Islet precursor cell (in vitro differentiated cells): ENCODE data around the gene RPL27.
A peak's percentile ranks its signal among the peaks of the same experiment; 100 is the strongest.
"Not testable (repeated sequence)": the region's sequence is repeated elsewhere in the genome, so short reads cannot be mapped to it uniquely, and the experiment has no call there.

Experiments
- DNase-seq: peaks from one replicate; pipeline ENCODE4 v3.0.0-alpha.2; 2018

Gene RPL27

DNA sequence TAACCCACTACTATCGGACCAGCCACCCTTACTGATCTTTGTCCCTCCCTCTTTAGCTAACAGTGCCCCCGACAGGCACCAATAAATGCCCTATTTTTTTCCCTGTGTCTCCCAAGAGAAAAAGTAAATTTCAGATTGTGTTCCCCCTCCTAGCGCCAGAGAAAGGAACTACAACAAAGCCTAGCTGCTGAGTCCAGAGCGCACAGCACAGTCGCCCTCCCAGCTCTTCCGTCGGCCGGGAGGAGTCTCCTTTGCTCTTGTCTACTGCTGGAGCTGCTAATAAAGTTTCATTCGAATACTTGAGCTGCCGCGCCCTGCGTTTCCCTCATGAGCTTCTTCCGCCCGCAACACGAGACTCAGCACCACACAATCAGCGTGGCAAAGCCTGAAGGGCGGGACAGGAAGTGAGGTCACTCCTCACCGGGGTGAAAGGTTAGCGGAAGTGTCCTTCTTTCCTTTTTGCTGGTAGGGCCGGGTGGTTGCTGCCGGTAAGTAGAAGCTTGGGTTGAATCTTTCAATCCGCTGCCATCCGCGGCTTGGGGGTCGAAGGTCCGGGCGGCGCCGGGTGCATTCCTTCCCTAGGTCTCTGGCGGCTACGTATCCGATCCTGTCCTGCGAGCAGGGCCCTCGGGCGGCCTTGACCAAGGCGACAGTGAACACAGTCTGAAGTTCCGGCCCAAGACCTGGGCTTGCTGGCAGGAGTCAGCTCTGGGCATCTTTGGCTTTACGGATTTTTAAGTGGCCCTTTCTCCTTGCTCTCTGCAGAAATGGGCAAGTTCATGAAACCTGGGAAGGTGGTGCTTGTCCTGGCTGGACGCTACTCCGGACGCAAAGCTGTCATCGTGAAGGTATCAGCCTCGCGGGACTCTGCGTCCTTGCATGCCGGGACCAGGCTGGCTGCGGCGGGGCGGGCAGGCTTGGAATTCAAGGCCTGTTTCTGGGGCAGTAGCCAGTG, at the start of gene RPL27:
Gene RPL27, plus strand, starts transcription at position 436 of the 955 bp plus-strand sequence. Its CDS starts 332 bp downstream, at position 768.
- DNase-seq, result peak; percentile 100

DNA sequence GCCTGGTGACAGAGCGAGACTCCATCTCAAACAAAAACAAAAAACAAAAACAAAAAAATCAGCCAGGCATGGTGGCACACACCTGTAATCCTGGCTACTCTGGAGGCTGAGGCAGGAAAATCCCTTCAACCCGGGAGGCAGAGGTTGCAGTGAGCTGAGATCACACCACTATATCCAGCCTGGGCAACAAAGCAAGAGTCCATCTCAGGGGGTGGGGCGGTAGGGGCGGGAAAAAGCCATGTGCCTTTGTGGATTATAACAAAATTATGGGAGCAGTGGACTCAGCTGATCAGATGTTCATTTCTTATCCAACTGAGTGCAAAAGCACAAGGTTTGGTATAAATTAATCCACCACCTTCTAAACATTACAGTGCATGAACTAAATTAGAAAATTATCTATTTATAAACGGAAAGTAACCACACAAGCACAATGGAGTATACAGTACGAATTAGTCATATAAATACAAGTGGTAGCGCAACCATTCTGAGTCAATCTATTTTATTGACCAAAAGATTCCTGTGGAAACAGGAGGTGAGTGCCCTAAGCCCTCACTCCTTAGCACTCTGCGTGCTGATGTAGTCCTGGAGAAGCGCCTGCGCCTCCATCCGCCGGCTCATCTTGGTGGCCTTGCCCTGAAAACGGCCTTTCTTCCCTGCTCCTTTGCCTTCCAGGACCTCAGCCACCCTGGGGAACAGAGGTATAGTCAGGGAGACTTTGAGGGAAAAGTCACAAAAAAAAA, 48.0 kb upstream of the RPL27 start:
- no peak for DNase-seq

DNA sequence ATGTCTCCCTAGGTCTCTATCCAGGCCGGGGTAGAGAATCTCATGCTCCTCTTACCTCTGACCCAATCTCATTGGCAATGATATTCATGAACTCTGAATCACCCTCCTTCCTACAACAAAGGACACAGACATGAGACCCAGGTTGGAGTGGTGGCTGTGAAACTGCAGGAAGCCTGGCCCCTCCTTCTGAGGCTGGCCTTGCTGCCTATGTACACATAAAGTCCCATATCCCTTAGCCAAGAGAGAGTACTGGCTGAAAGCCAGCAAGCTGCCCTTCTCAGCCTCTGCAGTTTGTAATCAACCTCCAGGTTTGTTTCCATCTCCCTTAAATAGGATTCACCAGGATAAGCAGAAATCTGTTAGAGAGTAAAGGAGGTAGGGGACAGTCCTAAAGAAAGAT, 44.5 kb upstream of the RPL27 start:
- DNase-seq, result no peak

DNA sequence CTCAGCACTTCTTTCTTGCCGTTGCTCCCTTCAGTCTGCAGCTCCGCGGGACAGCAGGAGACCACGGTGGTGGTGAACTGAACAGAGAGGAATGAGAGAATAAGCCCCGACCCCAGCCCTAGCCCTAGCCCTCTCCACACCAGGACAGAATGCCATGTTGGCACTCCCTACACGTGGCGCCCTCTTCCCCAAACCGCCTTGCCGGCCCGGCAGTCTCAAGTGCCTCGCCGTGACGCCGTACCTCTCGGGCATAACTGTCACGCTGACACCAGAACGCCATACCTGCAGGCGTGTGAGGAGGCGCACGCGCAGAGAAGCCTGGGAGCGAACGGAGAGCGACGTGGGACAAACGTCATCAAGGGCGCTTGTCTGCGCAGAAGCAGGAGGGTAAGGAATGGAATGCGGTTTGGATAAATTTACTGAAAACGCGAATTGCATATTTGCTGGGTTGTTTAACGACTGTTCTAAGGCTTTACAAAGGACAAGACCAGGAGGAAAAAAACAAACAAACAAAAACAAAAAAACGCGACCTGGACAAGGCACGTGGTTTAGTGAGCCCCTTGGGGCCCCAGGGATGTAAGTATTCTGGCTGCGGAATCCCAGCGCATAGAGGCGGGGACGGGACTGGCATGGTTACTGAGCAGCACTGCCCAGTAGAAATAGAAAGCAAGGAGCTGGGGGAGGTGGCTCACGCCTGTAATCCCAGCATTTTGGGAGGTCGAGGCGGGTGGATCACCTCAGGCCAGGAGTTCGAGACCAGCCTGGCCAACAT, 33.9 kb upstream of the RPL27 start, which contains the start of gene AARSD1:
Gene AARSD1, minus strand, starts transcription at position 294 of the 772 bp plus-strand sequence. Its CDS starts 14 bp downstream, at position 280.
- peak; percentile 98 for DNase-seq

DNA sequence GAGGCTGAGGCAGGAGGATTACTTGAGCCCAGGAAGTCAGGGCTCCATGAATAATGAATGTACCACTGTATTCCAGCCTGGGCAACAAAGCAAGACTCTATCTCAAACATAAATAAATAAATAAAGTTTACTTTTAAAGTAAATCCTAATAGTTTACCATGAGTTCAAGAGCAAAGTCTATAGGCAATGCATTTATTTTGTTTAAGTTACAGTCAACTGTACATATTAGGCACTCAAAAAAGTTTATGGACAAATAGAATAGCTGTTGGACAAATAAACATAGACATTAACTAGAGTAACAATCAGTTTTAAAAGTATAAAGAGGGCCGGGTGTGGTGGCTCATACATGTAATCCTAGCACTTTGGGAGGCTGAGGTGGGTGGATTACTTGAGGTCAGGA, 30.3 kb upstream of the RPL27 start:
- DNase-seq, result no peak

DNA sequence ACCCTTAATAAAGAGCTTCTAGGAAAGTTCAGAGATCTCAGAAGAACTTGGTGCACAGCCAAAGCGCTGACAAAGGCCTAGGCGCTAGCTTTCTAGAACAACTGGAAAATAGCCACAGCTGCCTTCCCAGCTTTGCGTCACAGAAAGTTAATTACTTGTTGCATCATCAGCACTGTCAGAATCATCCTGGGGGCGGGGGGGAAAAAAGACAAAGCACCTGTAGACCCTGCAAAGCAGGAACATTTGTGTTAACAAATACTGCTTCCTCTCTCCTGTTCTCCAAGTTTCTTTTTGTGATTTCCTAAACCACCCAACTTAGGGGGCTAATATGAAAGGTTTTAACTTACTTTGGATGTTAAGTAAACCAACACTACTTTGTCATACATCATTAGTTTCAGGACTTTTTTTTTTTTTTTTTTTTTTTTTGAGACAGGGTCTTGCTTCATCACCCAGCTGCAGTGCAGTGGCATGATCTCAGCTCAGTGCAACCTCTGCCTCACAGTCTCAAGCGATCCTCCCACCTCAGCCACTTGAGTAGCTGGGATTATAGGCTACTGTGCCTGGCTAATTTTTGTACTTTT, 29.1 kb upstream of the RPL27 start:
- no peak for DNase-seq

DNA sequence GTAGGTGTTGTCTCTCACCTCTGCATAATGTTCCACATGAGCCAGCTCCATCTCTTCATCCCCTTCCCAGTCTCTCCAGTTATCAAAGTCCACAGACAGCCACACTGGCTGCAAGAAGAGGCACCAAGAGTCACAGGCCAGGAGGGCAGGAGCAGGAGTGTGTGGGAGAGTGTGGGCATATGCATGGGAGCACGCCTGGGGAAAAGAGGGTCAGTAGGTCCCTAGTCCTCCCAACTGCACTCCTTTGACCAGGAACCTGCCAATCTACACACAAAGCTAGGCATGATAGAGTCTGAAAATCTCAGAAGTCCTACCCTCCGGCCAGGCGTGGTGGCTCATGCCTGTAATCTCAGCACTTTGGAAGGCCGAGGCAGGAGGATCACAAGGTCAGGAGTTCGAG, 26.6 kb upstream of the RPL27 start:
- DNase-seq, result no peak

DNA sequence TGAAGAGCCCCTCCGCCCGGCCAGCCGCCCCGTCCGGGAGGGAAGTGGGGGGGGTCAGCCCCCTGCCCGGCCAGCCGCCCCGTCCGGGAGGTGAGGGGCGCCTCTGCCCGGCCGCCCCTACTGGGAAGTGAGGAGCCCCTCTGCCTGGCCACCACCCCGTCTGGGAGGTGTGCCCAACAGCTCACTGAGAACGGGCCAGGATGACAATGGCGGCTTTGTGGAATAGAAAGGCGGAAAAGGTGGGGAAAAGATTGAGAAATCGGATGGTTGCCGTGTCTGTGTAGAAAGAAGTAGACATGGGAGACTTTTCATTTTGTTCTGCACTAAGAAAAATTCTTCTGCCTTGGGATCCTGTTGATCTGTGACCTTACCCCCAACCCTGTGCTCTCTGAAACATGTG, 24.9 kb upstream of the RPL27 start:
- not testable (repeated sequence) for DNase-seq

DNA sequence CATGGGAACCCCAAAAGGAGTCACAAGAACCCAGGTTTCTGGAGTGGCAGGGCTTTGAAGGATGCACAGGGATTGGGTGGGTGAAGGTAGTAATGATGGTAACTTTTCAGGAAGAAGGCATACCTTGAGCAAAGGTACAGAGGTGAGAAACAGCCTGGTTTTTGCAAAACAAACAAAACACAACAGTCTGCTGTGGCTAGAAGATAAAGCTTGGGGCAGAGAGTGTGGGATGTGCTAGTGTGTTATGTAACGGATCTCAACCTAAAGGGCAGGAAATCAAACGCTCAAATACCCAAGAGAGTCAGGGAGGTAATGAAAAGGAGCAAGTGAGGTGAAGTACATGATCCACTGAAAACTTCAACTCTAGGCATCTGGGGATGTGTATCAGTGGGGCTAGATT, 23.0 kb upstream of the RPL27 start:
- no peak for DNase-seq

DNA sequence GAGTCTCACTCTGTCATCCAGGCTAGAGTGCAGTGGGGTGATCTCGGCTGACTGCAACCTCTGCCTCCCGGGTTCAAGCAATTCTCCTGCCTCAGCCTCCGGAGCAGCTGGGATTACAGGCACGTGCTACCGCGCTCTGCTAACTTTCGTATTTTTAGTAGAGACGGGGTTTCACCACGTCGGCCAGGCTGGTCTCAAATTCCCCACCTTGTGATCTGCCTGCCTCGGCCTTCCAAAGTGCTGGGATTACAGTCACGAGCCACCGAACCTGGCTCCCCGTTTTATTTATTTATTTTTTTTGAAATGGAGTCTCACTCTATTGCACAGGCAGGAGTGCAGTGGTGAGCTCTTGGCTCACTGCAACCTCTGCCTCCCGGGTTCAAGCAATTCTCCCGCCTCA, 22.5 kb upstream of the RPL27 start:
- not testable (repeated sequence) for DNase-seq

DNA sequence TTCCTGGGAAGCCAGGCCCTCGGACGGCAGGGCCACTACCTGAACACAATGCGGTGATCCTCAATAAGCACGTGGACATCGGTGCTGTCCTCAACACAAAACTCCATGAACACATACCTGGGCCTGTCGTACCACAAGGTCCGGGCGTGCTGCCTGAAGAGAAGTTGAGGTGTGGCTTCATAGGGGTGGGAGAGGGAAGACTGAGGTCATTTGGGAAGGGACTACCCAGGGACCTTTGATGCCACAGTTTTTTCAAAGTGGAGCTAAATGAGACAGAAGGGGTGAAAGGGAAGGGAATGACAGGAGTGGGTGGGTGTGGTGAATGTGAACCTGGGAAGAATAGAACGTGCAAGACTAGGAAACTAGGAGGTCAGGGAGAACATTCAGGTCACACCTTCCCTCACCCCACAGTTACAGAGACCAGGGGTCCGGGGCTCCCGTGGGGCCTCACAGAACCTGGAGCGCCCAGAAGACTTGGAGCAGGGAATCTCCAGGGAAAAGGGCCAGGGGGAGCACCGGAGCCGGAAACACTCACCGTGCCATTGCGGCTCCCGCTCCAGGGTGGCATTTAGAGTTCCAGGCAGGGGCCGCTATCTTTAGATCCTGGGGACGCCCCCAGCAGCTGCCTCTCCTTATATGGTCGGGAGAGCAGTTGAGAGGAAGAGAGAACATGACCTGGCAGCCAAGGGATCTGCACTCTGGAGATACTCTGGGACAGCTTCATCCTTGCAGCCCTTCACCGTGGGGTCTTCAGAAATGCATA, 18.5 kb upstream of the RPL27 start, which contains the start of gene PTGES3L:
Gene PTGES3L, minus strand, starts transcription at position 570 of the 763 bp plus-strand sequence. Its CDS starts 27 bp downstream, at position 543.
- DNase-seq, result peak; percentile 92

DNA sequence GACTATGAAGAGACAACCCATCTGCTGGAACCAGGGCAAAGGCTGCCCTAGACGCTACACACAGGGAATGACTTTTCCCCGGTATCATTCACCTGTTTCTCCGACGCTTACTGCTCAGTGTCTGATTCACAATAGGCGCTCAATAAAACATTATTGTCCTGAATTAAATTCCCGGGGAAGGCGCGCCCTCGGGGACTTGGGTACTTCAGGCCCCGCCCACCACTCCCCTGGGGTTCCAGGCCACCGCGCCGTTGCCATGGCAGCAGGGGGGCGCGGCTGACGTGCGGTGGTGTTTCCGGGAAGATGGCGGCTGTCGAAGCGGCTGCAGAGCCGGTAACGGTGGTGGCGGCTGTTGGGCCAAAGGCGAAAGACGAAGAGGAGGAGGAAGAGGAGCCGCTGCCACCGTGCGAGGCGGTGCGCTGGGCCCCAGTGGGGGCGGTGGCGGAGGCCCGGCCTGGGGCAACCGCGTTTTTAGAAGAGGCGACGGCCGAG, 17.9 kb upstream of the RPL27 start, which contains the start of gene RUNDC1:
Gene RUNDC1, plus strand, starts transcription at position 292 of the 492 bp plus-strand sequence. Its CDS starts 12 bp downstream, at position 304.
- DNase-seq, result peak; percentile 92

DNA sequence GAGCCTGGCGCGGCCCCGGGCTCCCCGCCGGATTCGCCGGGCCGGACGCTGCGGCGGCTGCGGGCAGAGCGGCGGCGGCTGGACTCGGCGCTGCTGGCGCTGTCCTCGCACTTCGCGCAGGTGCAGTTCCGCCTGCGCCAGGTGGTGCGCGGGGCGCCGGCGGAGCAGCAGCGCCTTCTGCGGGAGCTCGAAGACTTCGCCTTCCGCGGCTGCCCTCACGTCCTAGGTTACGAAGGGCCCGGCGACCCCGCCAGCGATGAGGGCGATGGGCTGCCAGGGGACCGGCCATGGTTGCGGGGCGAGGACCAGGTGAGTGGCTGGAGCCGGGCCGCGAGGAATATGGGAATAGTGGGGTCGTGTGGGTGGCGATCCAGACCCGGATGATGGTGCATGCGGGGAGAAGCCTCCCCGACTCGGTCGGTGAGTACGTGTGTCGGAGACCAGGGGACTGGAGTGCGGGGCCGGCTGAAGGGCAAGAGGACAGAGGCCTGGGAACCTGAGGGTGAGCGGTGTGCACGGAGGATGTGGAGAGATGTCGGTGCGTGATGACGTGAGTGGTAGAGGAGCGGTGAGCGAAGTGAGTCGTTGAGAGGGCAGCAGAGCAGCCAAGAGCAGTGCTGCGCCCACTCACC, 17.3 kb upstream of the RPL27 start:
- peak; percentile 87 for DNase-seq

DNA sequence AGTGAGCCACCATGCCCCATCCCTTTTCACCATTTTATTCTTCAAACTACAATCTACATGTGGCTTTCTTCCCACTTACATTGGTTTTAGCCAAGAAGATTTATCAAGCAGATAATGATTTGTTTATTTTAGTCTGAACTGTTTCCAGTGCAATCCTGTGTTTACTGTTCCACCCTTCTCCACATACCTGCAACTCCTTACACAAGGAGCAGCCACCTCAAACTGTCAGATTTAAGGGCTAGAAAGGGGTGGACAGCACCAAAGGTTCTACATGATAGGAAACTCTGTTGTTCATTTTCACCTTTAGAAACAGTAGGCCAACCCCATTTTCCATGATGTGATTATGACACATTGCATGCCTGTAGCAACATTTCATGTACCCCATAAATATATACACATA, 16.0 kb upstream of the RPL27 start:
- no peak for DNase-seq

DNA sequence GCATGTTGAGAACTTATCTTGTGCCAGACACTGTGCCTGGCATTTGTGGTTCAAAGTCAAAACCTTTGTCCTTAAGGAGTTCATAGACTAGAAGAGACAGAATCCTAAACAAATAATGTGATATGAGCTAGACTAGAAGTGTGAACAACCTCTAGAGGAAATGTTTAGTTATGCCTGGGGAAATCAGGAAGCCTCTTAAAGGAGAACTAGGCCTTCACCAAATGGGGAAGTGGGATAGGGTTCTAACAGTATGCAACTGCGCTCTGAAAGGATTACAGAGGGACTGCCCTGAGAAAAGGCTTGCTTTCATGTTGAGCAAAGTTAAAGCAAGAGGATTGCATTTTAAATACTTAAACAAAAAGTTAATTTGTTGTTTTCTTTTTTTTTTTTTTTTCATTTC, 13.0 kb upstream of the RPL27 start:
- no peak for DNase-seq

DNA sequence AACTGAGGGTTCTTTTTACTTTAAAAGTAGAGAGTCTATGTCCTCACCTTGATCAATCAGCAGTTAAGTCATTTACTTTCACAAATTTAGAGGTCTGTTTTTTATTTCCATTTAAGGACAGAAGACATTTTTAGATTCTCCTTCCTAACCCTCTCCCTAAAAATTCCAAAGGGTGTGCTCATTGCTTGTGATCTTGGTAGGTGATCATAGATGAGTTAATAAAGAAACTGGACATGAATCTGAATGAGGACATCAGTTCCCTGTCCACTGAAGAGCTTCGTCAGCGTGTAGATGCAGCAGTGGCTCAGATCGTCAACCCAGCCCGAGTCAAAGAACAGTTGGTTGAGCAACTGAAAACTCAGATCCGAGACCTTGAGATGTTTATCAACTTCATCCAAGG, 9.1 kb upstream of the RPL27 start:
- DNase-seq, result no peak

DNA sequence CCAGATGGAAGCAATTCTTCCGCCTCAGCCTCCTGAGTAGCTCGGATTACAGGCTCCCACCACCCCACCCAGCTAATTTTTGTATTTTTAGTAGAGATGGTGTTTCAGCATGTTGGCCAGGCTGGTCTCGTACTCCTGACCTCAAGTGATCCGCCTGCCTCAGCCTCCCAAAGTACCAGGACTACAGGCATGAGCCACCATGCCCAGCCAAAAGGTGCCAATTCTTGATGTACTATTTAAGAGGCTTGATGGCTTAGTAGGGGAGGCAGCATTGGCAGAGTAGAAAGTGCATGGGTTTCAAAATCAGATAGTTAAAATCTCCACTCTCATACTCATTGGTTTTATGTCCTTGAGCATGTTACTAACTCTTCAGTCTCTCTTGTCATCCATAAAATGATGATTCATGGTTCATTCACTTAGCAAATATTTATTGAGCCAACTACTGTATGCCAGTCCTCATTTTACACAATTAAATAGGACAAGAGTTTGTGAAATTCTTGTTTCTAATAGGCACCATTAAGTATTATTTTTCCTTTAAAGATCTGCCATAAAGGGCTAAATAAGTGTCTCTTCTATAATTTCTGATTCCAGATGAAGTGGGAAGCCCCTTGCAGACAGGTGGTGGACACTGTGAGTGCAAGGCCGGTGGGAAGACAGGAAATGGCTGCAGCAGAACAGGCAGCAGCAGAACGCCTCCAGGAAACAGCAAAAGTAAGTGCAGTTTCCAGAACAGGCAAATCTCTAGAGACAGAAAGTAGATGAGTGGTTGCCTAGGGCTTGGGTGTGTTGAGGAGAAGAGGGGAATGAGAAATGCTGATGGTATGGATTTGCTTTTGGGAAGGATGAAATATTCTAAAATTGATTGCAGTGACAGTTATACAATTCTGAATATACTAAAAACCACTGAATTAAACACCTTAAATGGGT, 8.2 kb upstream of the RPL27 start:
- no peak for DNase-seq

DNA sequence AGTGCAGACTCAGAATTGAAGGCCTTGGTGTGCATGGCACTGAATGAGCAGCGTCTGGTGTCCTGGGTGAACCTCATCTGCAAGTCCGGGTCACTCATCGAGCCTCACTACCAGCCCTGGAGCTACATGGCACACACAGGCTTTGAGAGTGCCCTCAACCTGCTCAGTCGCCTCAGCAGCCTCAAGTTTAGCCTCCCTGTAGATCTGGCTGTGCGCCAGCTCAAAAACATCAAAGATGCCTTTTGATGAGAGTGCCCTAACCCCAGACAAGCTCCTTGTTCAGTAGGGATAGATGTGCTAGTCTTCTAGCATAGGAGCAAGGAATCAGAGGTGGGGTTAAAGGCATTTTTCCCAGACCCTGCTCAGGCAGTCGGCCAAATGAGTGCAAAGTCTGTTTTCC, 6.7 kb upstream of the RPL27 start:
- DNase-seq, result no peak

DNA sequence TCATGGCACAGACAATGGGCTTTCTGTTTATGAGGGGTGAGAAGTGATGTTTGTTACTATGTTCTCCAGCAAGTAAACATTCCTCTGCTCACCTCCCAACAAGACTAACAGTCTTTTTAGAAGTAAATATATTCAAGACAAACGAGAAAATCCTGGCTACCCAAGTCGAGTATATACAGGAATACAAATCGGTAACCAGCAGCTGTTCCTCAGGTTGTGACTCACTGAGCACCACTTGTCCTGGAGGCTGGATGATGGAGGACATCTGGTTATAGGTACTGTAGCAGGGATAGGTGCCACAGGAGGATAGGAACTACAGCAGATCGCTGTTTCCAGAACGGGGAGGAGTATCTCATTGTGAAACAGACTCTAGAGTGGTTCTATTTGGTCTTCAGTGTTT, 5.3 kb upstream of the RPL27 start:
- DNase-seq, result no peak

DNA sequence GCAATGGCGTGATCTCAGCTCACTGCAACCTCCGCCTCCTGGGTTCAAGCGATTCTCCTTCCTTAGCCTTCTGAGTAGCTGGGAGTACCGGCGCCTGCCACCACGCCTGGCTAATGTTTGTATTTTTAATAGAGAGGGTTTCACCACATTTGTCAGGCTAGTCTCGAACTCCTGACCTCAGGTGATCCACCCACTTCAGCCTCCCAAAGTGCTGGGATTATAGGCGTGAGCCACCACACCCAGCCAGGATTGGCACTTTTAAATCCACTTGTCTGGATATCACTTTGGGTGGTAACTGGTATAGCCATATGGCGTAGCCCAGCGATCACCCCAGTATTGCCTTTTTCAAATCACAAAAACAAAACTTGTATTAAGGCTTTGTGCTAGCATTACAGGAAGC, 4.3 kb upstream of the RPL27 start:
- not testable (repeated sequence) for DNase-seq
